Measurements from ENCODE around the gene OR1J2.
"Not testable (repeated sequence)": the region's sequence is repeated elsewhere in the genome, so short reads cannot be mapped to it uniquely, and the experiment has no call there.

Gene OR1J2

GRCh38 chr9:122527193-122527592 lies 16.6 kb downstream of the OR1J2 start, which contains the start of gene OR1N1:
Gene OR1N1 (minus strand): TSS chr9:122527293. CDS start chr9:122527293, 0 bp downstream.
- H3K79me1 ChIP-seq (replicated peaks; ENCODE audit: low read length, poor library complexity, severe bottlenecking), result no peaks in the 10 kb centered on the region
- no peak within 1 kb of the TSS for H3K4ac ChIP-seq (ENCODE audit: low read depth in 1 of 2, low read length in 2 of 2)
- H3K4me3 ChIP-seq (ENCODE audit: insufficient read depth in 1 of 2, low read depth in 1 of 2, low read length in 2 of 2), result no peak within 1 kb of the TSS
- 88% methylated on average over 3 of the region's 3 CpGs for WGBS
- no peak within 1 kb of the TSS for H3K9ac ChIP-seq (ENCODE audit: low read length)
- no peak within 1 kb of the TSS for H4K8ac ChIP-seq (ENCODE audit: low read length)
- H3K4me1 ChIP-seq (ENCODE audit: control insufficient read depth, insufficient read depth, low read depth, low read length), result no peaks in the 10 kb centered on the region
- H3K27ac ChIP-seq (ENCODE audit: low read length, poor library complexity, severe bottlenecking), result no peak within 1 kb of the TSS
- no peak for DNase-seq
- H3K27me3 ChIP-seq (ENCODE audit: control insufficient read depth in 1 of 2, insufficient read depth in 1 of 2, low read length in 2 of 2), result peaks cover 0 to 9% of the 10 kb centered on the region in 2 experiments
- H2AFZ ChIP-seq (ENCODE audit: low read depth, low read length), result no peak within 1 kb of the TSS
- H4K91ac ChIP-seq (ENCODE audit: low read length), result no peak within 1 kb of the TSS
- no peak within 1 kb of the TSS for H2BK5ac ChIP-seq (ENCODE audit: low read depth, low read length, poor library complexity, severe bottlenecking)
- H2BK120ac ChIP-seq (ENCODE audit: low read depth, low read length), result no peak within 1 kb of the TSS
- no peak within 1 kb of the TSS for H3K18ac ChIP-seq (ENCODE audit: low read depth in 1 of 2, low read length in 2 of 2)
- no peak within 1 kb of the TSS for H2AK5ac ChIP-seq (ENCODE audit: low read length, severe bottlenecking)
- H3K23ac ChIP-seq (ENCODE audit: low read length in 2 of 2), result no peak within 1 kb of the TSS
- H2BK12ac ChIP-seq (ENCODE audit: low read length in 2 of 2), result no peak within 1 kb of the TSS
- H3K14ac ChIP-seq (ENCODE audit: low read length in 2 of 2), result no peak within 1 kb of the TSS
- no peak within 1 kb of the TSS for H3K4me2 ChIP-seq (ENCODE audit: low read length, poor library complexity, severe bottlenecking)
- no peaks in the 10 kb centered on the region for H3K9me3 ChIP-seq (ENCODE audit: control insufficient read depth, low read length)
- H2BK15ac ChIP-seq (ENCODE audit: low read depth, poor library complexity, severe bottlenecking), result no peak within 1 kb of the TSS
- H3K36me3 ChIP-seq (ENCODE audit: control insufficient read depth in 1 of 2, insufficient read depth in 2 of 2, low read depth in 1 of 2, low read length in 2 of 2), result no peaks in the 10 kb centered on the region

- H2AK5ac ChIP-seq (ENCODE audit: low read length, severe bottlenecking); H3K9me3 ChIP-seq (ENCODE audit: control insufficient read depth, low read length); DNase-seq; H3K79me1 ChIP-seq (replicated peaks; ENCODE audit: low read length, poor library complexity, severe bottlenecking); H3K27ac ChIP-seq (ENCODE audit: low read length, poor library complexity, severe bottlenecking); H3K4ac ChIP-seq (ENCODE audit: low read depth in 1 of 2, low read length in 2 of 2); H3K36me3 ChIP-seq (ENCODE audit: control insufficient read depth in 1 of 2, insufficient read depth in 2 of 2, low read depth in 1 of 2, low read length in 2 of 2); H3K4me3 ChIP-seq (ENCODE audit: insufficient read depth in 1 of 2, low read depth in 1 of 2, low read length in 2 of 2); H3K27me3 ChIP-seq (ENCODE audit: control insufficient read depth in 1 of 2, insufficient read depth in 1 of 2, low read length in 2 of 2); H2BK5ac ChIP-seq (ENCODE audit: low read depth, low read length, poor library complexity, severe bottlenecking); H3K23ac ChIP-seq (ENCODE audit: low read length in 2 of 2); H4K8ac ChIP-seq (ENCODE audit: low read length); H3K4me1 ChIP-seq (ENCODE audit: control insufficient read depth, insufficient read depth, low read depth, low read length); H2BK15ac ChIP-seq (ENCODE audit: low read depth, poor library complexity, severe bottlenecking); H4K91ac ChIP-seq (ENCODE audit: low read length); H3K14ac ChIP-seq (ENCODE audit: low read length in 2 of 2); H2AFZ ChIP-seq (ENCODE audit: low read depth, low read length); H3K4me2 ChIP-seq (ENCODE audit: low read length, poor library complexity, severe bottlenecking); H2BK12ac ChIP-seq (ENCODE audit: low read length in 2 of 2); H3K18ac ChIP-seq (ENCODE audit: low read depth in 1 of 2, low read length in 2 of 2); H2BK120ac ChIP-seq (ENCODE audit: low read depth, low read length); H3K9ac ChIP-seq (ENCODE audit: low read length): not testable (repeated sequence)
- 55% methylated on average over 4 of the region's 4 CpGs for WGBS
Observed at GRCh38 chr9:122531157-122531556, 20.6 kb downstream of the OR1J2 start.

- Histone ChIP-seq H3K36me3 (ENCODE audit: control insufficient read depth in 1 of 2, insufficient read depth in 2 of 2, low read depth in 1 of 2, low read length in 2 of 2) (no peaks in the 10 kb centered on the region), H2BK15ac (ENCODE audit: low read depth, poor library complexity, severe bottlenecking) (no peak overlapping the region), H2AK5ac (ENCODE audit: low read length, severe bottlenecking) (no peak overlapping the region), H3K9me3 (ENCODE audit: control insufficient read depth, low read length) (no peaks in the 10 kb centered on the region), H3K4me3 (ENCODE audit: insufficient read depth in 1 of 2, low read depth in 1 of 2, low read length in 2 of 2) (no peak overlapping the region), H2BK5ac (ENCODE audit: low read depth, low read length, poor library complexity, severe bottlenecking) (no peak overlapping the region), H4K8ac (ENCODE audit: low read length) (no peak overlapping the region), H3K4me1 (ENCODE audit: control insufficient read depth, insufficient read depth, low read depth, low read length) (no peaks in the 10 kb centered on the region), H3K14ac (ENCODE audit: low read length in 2 of 2) (no peak overlapping the region), H2BK12ac (ENCODE audit: low read length in 2 of 2) (no peak overlapping the region), H4K91ac (ENCODE audit: low read length) (no peak overlapping the region), H3K18ac (ENCODE audit: low read depth in 1 of 2, low read length in 2 of 2) (no peak overlapping the region), H3K27me3 (ENCODE audit: control insufficient read depth in 1 of 2, insufficient read depth in 1 of 2, low read length in 2 of 2) (no peaks in the 10 kb centered on the region), H3K4ac (ENCODE audit: low read depth in 1 of 2, low read length in 2 of 2) (no peak overlapping the region), H3K27ac (ENCODE audit: low read length, poor library complexity, severe bottlenecking) (no peak overlapping the region), H3K79me1 (replicated peaks; ENCODE audit: low read length, poor library complexity, severe bottlenecking) (no peaks in the 10 kb centered on the region), H2BK120ac (ENCODE audit: low read depth, low read length) (no peak overlapping the region), H3K9ac (ENCODE audit: low read length) (no peak overlapping the region), H3K4me2 (ENCODE audit: low read length, poor library complexity, severe bottlenecking) (no peak overlapping the region), H2AFZ (ENCODE audit: low read depth, low read length) (no peak overlapping the region), H3K23ac (ENCODE audit: low read length in 2 of 2) (no peak overlapping the region)
- WGBS, result 77% methylated on average over 1 of the region's 1 CpG
- DNase-seq, result no peak
Observed at GRCh38 chr9:122536134-122536533, 25.5 kb downstream of the OR1J2 start.

GRCh38 chr9:122537066-122537465 lies 26.5 kb downstream of the OR1J2 start:
- H2AFZ ChIP-seq (ENCODE audit: low read depth, low read length); H3K79me1 ChIP-seq (replicated peaks; ENCODE audit: low read length, poor library complexity, severe bottlenecking); H4K8ac ChIP-seq (ENCODE audit: low read length); H3K27me3 ChIP-seq (ENCODE audit: control insufficient read depth in 1 of 2, insufficient read depth in 1 of 2, low read length in 2 of 2); H2BK12ac ChIP-seq (ENCODE audit: low read length in 2 of 2); H3K4ac ChIP-seq (ENCODE audit: low read depth in 1 of 2, low read length in 2 of 2); DNase-seq; H4K91ac ChIP-seq (ENCODE audit: low read length); H3K18ac ChIP-seq (ENCODE audit: low read depth in 1 of 2, low read length in 2 of 2); H3K9ac ChIP-seq (ENCODE audit: low read length); H3K14ac ChIP-seq (ENCODE audit: low read length in 2 of 2); H3K23ac ChIP-seq (ENCODE audit: low read length in 2 of 2); H3K4me3 ChIP-seq (ENCODE audit: insufficient read depth in 1 of 2, low read depth in 1 of 2, low read length in 2 of 2); H2BK120ac ChIP-seq (ENCODE audit: low read depth, low read length); H3K4me2 ChIP-seq (ENCODE audit: low read length, poor library complexity, severe bottlenecking); H3K36me3 ChIP-seq (ENCODE audit: control insufficient read depth in 1 of 2, insufficient read depth in 2 of 2, low read depth in 1 of 2, low read length in 2 of 2); H2BK15ac ChIP-seq (ENCODE audit: low read depth, poor library complexity, severe bottlenecking); H2BK5ac ChIP-seq (ENCODE audit: low read depth, low read length, poor library complexity, severe bottlenecking); H3K4me1 ChIP-seq (ENCODE audit: control insufficient read depth, insufficient read depth, low read depth, low read length); H2AK5ac ChIP-seq (ENCODE audit: low read length, severe bottlenecking); H3K27ac ChIP-seq (ENCODE audit: low read length, poor library complexity, severe bottlenecking); H3K9me3 ChIP-seq (ENCODE audit: control insufficient read depth, low read length): not testable (repeated sequence)
- 60% methylated on average over 4 of the region's 7 CpGs for WGBS
